ENCODE measurements around the gene KLF6. TPM values are rescaled to one million over a fixed set of nuclear protein-coding genes. Genes with fewer than 3 reads are reported as not detected.

The KLF6 gene
- total RNA-seq, 4 donors from 2014 or later = 140 to 304 (median 291) TPM

DNA sequence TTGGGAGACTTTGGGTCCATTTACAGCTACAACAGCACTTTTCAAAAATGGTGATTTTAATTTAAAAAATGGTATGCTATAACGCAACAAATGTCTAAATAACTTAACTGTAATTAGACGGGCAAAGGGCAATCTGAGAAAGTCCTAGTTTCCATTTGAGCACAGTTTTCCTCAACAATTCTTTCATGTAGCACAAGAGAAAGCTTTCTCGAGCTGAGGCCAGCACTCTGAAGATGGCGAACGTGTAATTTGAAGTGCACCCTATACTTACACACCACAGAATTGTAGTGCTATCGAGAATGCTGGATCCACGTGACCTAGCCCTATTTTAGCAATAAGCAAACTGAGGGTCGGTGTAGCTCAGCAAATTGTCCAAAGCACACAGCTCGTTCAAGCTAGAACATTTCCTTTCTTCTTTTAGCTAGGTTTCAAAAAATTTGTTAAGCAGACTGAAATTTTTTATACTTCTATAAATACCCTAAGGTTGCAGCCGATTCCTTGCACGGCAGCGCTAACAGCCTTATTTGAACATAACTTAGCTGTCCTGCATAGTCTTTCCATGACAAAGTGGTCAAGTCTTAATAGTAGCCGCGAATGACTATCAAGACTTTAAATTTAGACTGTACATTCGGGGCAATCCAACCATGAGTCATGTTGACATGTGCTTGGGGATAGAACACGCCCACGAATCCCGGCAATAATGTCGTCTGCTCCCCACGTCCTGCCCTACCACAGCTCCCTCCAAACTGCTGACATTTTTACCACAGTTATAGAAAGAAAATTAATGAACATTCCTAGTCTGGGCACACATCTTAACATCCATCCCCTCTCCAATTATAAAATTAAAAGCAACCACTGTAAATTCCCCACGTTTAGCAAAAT, 10.0 kb downstream of the KLF6 start:
- TF ChIP-seq POLR2A (IDR thresholded peaks at IDR 0.05) = no peak
- peak; percentile 6 to 48 (median 23) for TF ChIP-seq POLR2AphosphoS5 (IDR thresholded peaks at IDR 0.05)
- WGBS, 2 donors (ENCODE audit: low coverage in 1 of 2) = 62 to 64% methylated on average over 15 to 21 of the region's 21 CpGs
- no peaks in the 10 kb centered on the region for H3K27me3 ChIP-seq
- H3K9me3 ChIP-seq = no peaks in the 10 kb centered on the region
- intact Hi-C loops (cut with DNase I; ENCODE audit: low total_unique reads) = loop anchor here (10.0 kb wide), 1 partner anchor 290 kb away; no protein-coding TSS in a partner anchor
- DNase-seq = peak; percentile 47
- peak overlapping the region; percentile 99 to 100 (median 100) for H3K27ac ChIP-seq
- peaks cover 11 to 55% (median 44%) of the 10 kb centered on the region in 4 donors for H3K4me1 ChIP-seq
- H3K4me3 ChIP-seq = no peak overlapping the region
- in situ Hi-C loops (cut with MboI; ENCODE audit: low pct_ligation_motif_present in 1 of 4, low pct_unique_long_range_greater_than_20kb in 1 of 4, low sequenced_read_pairs in 3 of 4) = loop anchor here in 3 of 4 donors (5.0 to 25.0 kb wide), 6 partner anchors 262 to 887 kb away; no protein-coding TSS in a partner anchor
- peaks cover 0 to 26% (median 13%) of the 10 kb centered on the region in 4 donors for H3K36me3 ChIP-seq

DNA sequence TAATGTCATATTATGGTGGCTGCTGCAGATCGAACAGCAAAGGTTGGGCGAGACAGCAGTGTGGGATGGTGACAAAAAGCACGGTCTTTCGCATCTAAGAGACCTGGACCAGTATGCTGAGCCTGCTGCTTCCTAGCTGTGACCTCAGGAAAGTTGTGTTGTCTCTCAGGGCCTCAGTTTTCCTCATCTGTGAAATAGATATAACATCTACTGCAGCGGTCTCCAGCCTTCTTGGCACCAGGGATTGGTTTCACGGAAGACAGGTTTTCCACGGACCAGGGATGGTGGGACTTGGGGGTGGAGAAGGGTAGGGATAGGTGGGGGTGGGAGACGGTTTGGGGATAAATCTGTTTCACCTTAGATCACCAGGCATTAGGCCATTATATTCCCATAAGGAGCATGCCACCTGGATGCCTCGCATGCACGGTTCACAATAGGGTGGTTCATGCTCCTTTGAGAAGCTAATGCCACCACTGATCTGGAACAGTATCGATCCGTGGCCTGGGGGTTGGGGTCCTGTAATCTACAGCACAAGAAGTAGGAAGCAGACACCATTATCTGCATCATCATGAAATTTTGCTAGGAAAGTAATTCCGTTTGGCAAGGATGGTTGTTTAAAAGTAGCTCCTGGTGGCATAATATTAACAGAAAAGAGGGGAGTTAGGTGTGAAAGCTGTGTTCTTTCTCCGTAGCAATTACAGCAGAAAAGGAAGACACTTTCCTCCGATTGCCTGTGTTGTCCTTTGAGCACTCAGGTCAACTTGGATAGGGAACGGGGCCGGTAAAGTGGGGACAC, 10.8 kb downstream of the KLF6 start:
- intact Hi-C loops (cut with DNase I; ENCODE audit: low total_unique reads) (loop anchor here (10.0 kb wide), 1 partner anchor 289 kb away; no protein-coding TSS in a partner anchor), in situ Hi-C loops (cut with MboI; ENCODE audit: low pct_ligation_motif_present in 1 of 4, low pct_unique_long_range_greater_than_20kb in 1 of 4, low sequenced_read_pairs in 3 of 4) (loop anchor here in 2 of 4 donors (10.0 to 25.0 kb wide), 2 partner anchors 289 to 312 kb away; no protein-coding TSS in a partner anchor)
- H3K36me3 ChIP-seq = peaks cover 0 to 18% (median 9%) of the 10 kb centered on the region in 4 donors
- no peaks in the 10 kb centered on the region for H3K27me3 ChIP-seq
- WGBS, 2 donors (ENCODE audit: low coverage in 1 of 2) = 92 to 97% methylated on average over 4 to 17 of the region's 17 CpGs
- DNase-seq = no peak
- H3K4me3 ChIP-seq = no peak overlapping the region
- TF ChIP-seq EP300 (IDR thresholded peaks at IDR 0.05; ENCODE audit: low read depth) = no peak
- peak in 1 of 3 donors; percentile 50 for TF ChIP-seq POLR2AphosphoS5 (IDR thresholded peaks at IDR 0.05)
- H3K4me1 ChIP-seq = peaks cover 11 to 46% (median 35%) of the 10 kb centered on the region in 4 donors
- peak overlapping the region; percentile 99 to 100 (median 100) for H3K27ac ChIP-seq
- H3K9me3 ChIP-seq = no peaks in the 10 kb centered on the region

DNA sequence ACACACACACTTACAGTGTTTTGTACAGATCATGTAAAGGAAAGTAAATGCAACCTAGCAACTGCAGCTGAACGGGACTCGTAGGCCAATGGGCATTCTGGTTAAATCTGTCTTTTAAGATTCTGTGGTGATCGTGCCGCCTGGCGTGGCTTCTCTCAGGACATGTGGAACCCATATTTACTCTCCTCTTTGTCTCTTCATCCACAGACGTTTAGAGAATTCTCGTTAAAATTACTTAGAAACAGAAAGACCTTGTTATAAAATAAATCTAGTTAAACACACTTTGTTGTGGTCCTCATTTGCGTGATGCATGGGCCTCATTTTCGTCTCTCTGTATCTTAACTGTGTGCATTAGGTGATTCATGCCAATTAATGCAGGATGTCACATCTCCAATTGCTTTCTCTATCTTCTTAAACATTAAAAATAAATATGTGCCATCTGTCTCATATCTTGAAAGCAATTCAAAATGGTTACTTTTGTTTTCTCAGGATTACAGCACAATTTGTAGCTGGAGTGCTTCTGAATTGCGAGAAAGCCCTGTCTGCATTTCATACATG, 11.5 kb downstream of the KLF6 start:
- intact Hi-C loops (cut with DNase I; ENCODE audit: low total_unique reads) = loop anchor here (10.0 kb wide), 1 partner anchor 289 kb away; no protein-coding TSS in a partner anchor
- Histone ChIP-seq H3K4me1 (peaks cover 11 to 40% (median 28%) of the 10 kb centered on the region in 4 donors), H3K36me3 (peaks cover 0 to 12% (median 6%) of the 10 kb centered on the region in 4 donors), H3K9me3 (no peaks in the 10 kb centered on the region), H3K27me3 (no peaks in the 10 kb centered on the region), H3K4me3 (no peak overlapping the region), H3K27ac (peak overlapping the region in 1 of 4 donors; percentile 99)
- no peak for TF ChIP-seq EP300 (IDR thresholded peaks at IDR 0.05; ENCODE audit: low read depth)
- TF ChIP-seq POLR2AphosphoS5 (IDR thresholded peaks at IDR 0.05) = peak in 1 of 3 donors; percentile 3
- no peak for DNase-seq
- in situ Hi-C loops (cut with MboI; ENCODE audit: low pct_ligation_motif_present in 1 of 4, low pct_unique_long_range_greater_than_20kb in 1 of 4, low sequenced_read_pairs in 3 of 4) = loop anchor here in 2 of 4 donors (10.0 to 25.0 kb wide), 2 partner anchors 289 to 311 kb away; no protein-coding TSS in a partner anchor
- 84 to 88% methylated on average over 10 of the region's 10 CpGs for WGBS, 2 donors (ENCODE audit: low coverage in 1 of 2)

DNA sequence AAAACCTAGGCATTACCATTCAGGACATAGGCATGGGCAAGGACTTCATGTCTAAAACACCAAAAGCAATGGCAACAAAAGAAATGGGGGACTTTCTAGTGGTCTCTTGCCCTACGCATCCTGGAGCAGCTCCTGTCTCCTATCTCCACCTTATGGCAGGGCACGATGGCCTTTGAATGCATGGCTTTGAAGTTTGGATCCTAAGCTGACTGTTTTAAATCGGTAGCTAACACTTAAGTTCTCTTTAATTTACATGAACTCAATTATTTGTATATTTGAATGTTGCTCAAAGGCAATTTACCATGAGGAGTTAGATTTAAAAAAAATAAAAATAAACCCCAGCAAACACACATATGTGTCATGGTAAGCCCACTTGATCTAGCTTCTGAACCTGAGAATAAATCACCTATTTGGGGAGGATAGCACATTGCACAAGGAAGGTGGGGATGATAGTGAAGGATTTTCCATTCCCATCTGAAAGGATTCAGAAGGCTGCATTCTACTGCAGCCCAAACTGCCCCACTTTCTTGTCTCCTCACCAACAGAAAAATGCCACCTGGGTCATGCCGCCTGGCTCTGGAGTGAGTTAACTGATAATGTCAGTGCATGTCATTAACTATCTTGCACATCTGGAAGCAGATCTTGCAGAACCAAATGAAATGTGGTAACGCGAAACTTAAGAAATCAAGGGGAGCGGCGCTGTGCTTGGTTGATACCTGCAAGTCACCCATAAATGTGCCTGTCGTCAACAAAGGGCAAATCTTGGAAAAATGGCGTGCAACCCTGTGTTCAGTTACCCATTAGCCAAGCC, 12.4 kb downstream of the KLF6 start:
- H3K9me3 ChIP-seq = no peaks in the 10 kb centered on the region
- 93 to 95% methylated on average over 4 to 10 of the region's 10 CpGs for WGBS, 2 donors (ENCODE audit: low coverage in 1 of 2)
- H3K4me3 ChIP-seq = no peak overlapping the region
- DNase-seq = no peak
- no peaks in the 10 kb centered on the region for H3K27me3 ChIP-seq
- H3K4me1 ChIP-seq = peaks cover 5 to 30% (median 19%) of the 10 kb centered on the region in 4 donors
- intact Hi-C loops (cut with DNase I; ENCODE audit: low total_unique reads) (loop anchor here (10.0 kb wide), 1 partner anchor 288 kb away; no protein-coding TSS in a partner anchor), in situ Hi-C loops (cut with MboI; ENCODE audit: low pct_ligation_motif_present in 1 of 4, low pct_unique_long_range_greater_than_20kb in 1 of 4, low sequenced_read_pairs in 3 of 4) (loop anchor here in 2 of 4 donors (10.0 to 25.0 kb wide), 2 partner anchors 288 to 310 kb away; no protein-coding TSS in a partner anchor)
- peaks cover 0 to 5% (median under 1%) of the 10 kb centered on the region in 4 donors for H3K36me3 ChIP-seq
- H3K27ac ChIP-seq = no peak overlapping the region
- TF ChIP-seq POLR2AphosphoS5 (IDR thresholded peaks at IDR 0.05) = peak in 1 of 3 donors; percentile 15
- TF ChIP-seq POLR2A (IDR thresholded peaks at IDR 0.05) = no peak

DNA sequence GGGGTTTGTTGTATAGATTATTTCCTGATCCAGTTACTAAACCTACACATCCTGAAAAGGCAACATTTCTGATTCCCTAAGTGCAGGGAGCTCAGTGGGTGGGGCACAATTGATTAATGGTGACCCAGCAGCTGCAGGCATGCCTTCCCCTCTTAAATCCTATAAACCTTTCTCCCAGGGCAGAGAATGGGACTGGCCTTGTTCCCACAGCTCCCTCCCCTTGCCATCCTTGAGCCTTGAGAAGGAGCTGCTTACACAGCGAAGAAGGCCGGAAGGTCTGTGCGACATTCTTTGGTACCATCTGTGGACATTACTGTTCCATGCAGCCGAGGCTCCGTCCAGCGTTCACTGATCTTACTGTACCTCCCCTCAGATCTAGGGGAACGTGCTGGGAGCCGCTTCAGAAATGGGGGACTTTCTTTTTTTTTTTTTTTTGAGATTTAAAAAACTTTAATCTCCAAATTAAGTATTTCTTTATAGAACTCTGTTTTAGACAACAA, 14.3 kb downstream of the KLF6 start:
- H3K27ac ChIP-seq = no peak overlapping the region
- no peaks in the 10 kb centered on the region for H3K36me3 ChIP-seq
- H3K4me1 ChIP-seq = peaks cover 0 to 15% (median 6%) of the 10 kb centered on the region in 4 donors
- 85 to 99% methylated on average over 7 to 8 of the region's 8 CpGs for WGBS, 2 donors (ENCODE audit: low coverage in 1 of 2)
- intact Hi-C loops (cut with DNase I; ENCODE audit: low total_unique reads) (loop anchor here (10.0 kb wide), 1 partner anchor 286 kb away; no protein-coding TSS in a partner anchor), in situ Hi-C loops (cut with MboI; ENCODE audit: low pct_ligation_motif_present in 1 of 4, low pct_unique_long_range_greater_than_20kb in 1 of 4, low sequenced_read_pairs in 3 of 4) (loop anchor here in 2 of 4 donors (10.0 to 25.0 kb wide), 2 partner anchors 286 to 308 kb away; no protein-coding TSS in a partner anchor)
- H3K4me3 ChIP-seq = no peak overlapping the region
- no peak for DNase-seq
- no peak for TF ChIP-seq EP300 (IDR thresholded peaks at IDR 0.05; ENCODE audit: low read depth)
- no peak for TF ChIP-seq POLR2AphosphoS5 (IDR thresholded peaks at IDR 0.05)
- no peaks in the 10 kb centered on the region for H3K9me3 ChIP-seq
- H3K27me3 ChIP-seq = no peaks in the 10 kb centered on the region

Data from transverse colon (tissue), 4 donors.